ENCODE results near the gene NMNAT3. TPM values are rescaled to one million over a fixed set of nuclear protein-coding genes. Genes with fewer than 3 reads are reported as not detected.

Gene NMNAT3
- total and polyA plus RNA-seq, 2 experiments from 2014 or later: 8.3 to 9.2 TPM

GRCh38 chr3:139537795-139538621, 139.8 kb downstream of the NMNAT3 start:
- H3K4me1 ChIP-seq (ENCODE audit: insufficient read depth): peaks cover 34% of the 10 kb centered on the region

GRCh38 chr3:139537361-139537760, 140.4 kb downstream of the NMNAT3 start:
- Mint-ChIP-seq H3K27ac (no peak overlapping the region), H3K4me1 (peaks cover 58% of the 10 kb centered on the region), H3K36me3 (ENCODE audit: low read depth) (peaks cover 13% of the 10 kb centered on the region), H3K27me3 (ENCODE audit: insufficient read depth, low read depth, poor library complexity) (peaks cover 23% of the 10 kb centered on the region), H3K4me3 (no peak overlapping the region), H3K9me3 (no peaks in the 10 kb centered on the region; the same call in 2 of the 3 replicates)
- Histone ChIP-seq H3K9me2 (ENCODE audit: insufficient read depth) (no peaks in the 10 kb centered on the region), H3K4me3 (no peak overlapping the region), H3K4me1 (ENCODE audit: insufficient read depth) (peaks cover 39% of the 10 kb centered on the region), H2AFZ (no peak overlapping the region), H3K27ac (ENCODE audit: low read depth) (no peak overlapping the region), H3F3A (replicated peaks; ENCODE audit: low read depth) (no peaks in the 10 kb centered on the region), H3K4me2 (no peak overlapping the region), H3K27me3 (ENCODE audit: insufficient read depth) (peaks cover 39% of the 10 kb centered on the region), H4K20me1 (replicated peaks; ENCODE audit: insufficient read depth) (no peaks in the 10 kb centered on the region; the same call in 1 of the 2 replicates), H3K36me3 (ENCODE audit: insufficient read depth) (no peaks in the 10 kb centered on the region; the same call in 1 of the 2 replicates), H3K79me2 (replicated peaks; ENCODE audit: insufficient read depth) (no peaks in the 10 kb centered on the region)
- ATAC-seq (no peak), DNase-seq (ENCODE audit: low spot score) (no peak)
- no peak for TF ChIP-seq REST (IDR thresholded peaks at IDR 0.05; ENCODE audit: unreplicated experiment)
- TF ChIP-seq POLR2AphosphoS5 (IDR thresholded peaks at IDR 0.05; ENCODE audit: low read depth): no peak
- no peak for TF ChIP-seq EZH2 (IDR thresholded peaks at IDR 0.05; ENCODE audit: low read depth, unreplicated experiment)
- no peak for TF ChIP-seq CTCF (conservative IDR thresholded peaks at IDR 0.05; ENCODE audit: low read depth in 2 of 2)
- no peak for TF ChIP-seq NANOG (IDR thresholded peaks at IDR 0.05; ENCODE audit: borderline replicate concordance)
- no peak for TF ChIP-seq EZH2phosphoT487 (IDR thresholded peaks at IDR 0.05; ENCODE audit: unreplicated experiment)
- no peak for TF ChIP-seq ZNF462 (CRISPR knock-in tag; IDR thresholded peaks at IDR 0.05)
- TF ChIP-seq CREB1 (CRISPR knock-in tag; IDR thresholded peaks at IDR 0.05; ENCODE audit: low read depth): no peak

More at GRCh38 chr3:139537795-139538621, 139.8 kb downstream of the NMNAT3 start:
- Histone ChIP-seq H3K27me3 (ENCODE audit: insufficient read depth) (peaks cover 39% of the 10 kb centered on the region), H3K27ac (ENCODE audit: low read depth) (no peak overlapping the region), H3K9me2 (ENCODE audit: insufficient read depth) (no peaks in the 10 kb centered on the region), H2AFZ (no peak overlapping the region), H3K36me3 (ENCODE audit: insufficient read depth) (no peaks in the 10 kb centered on the region; the same call in 1 of the 2 replicates), H3F3A (replicated peaks; ENCODE audit: low read depth) (no peaks in the 10 kb centered on the region), H4K20me1 (replicated peaks; ENCODE audit: insufficient read depth) (no peaks in the 10 kb centered on the region; the same call in 1 of the 2 replicates), H3K4me2 (peak overlapping the region; percentile 89), H3K79me2 (replicated peaks; ENCODE audit: insufficient read depth) (no peaks in the 10 kb centered on the region), H3K4me3 (peak overlapping the region; percentile 69)
- H3K27me3 Mint-ChIP-seq (ENCODE audit: insufficient read depth, low read depth, poor library complexity): peaks cover 19% of the 10 kb centered on the region
- no peak for TF ChIP-seq NANOG (IDR thresholded peaks at IDR 0.05; ENCODE audit: borderline replicate concordance)
- no peak for ATAC-seq
- H3K9me3 Mint-ChIP-seq: no peaks in the 10 kb centered on the region; the same call in 2 of the 3 replicates
- DNase-seq (ENCODE audit: low spot score): no peak
- H3K4me3 Mint-ChIP-seq: peak overlapping the region; percentile 86
- H3K27ac Mint-ChIP-seq: no peak overlapping the region
- H3K36me3 Mint-ChIP-seq (ENCODE audit: low read depth): peaks cover 19% of the 10 kb centered on the region
- H3K4me1 Mint-ChIP-seq: peaks cover 52% of the 10 kb centered on the region

Data from GM23338 (cell line).